HT1080 (cell line): Measurements from ENCODE around the gene LDLRAD4. TPM values are rescaled to one million over a fixed set of nuclear protein-coding genes. Genes with fewer than 3 reads are reported as not detected.

Experiments used
- DNase-seq: peaks from one replicate; pipeline ENCODE4 v3.0.0-alpha.2; 2015; ENCODE audit warnings: low read depth
- total RNA-seq: library from RNA; depleted of rRNA; stranded (reverse); fragments of >200 nt; shearing (Covaris generic); gene quantifications from 2 replicates; pipeline ENCODE4 v1.2.3, GENCODE V29; 2014

Gene LDLRAD4
- total RNA-seq, 1 experiment from 2014 or later = not detected

GRCh38 chr18:13201292-13201691 is 17.3 kb upstream of the LDLRAD4 start:
- DNase-seq = no peak

- DNase-seq = no peak
Measured at GRCh38 chr18:13202571-13202970, 16.0 kb upstream of the LDLRAD4 start.

DNA sequence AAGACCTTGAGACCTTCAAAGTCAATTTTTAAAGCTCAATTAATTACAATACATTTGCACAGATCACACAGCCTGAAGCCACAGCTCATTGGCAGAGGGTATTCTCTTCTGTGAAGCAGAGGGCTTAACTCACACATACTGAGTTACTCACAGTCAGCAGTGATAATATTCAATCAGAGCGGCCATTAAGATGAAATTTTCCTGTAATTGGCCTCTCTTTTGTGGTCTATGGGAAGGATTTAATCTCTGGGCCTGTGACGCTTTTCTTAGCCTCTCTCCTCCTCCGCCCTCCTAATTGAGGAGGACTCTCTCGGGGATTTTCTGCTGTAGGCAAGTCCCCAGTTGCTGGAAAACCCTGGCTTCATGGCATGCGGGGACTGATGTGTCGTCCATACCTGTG is 12.3 kb upstream of the LDLRAD4 start:
- no peak for DNase-seq

- DNase-seq = no peak
Measured at GRCh38 chr18:13207294-13207693, 11.3 kb upstream of the LDLRAD4 start.

DNA sequence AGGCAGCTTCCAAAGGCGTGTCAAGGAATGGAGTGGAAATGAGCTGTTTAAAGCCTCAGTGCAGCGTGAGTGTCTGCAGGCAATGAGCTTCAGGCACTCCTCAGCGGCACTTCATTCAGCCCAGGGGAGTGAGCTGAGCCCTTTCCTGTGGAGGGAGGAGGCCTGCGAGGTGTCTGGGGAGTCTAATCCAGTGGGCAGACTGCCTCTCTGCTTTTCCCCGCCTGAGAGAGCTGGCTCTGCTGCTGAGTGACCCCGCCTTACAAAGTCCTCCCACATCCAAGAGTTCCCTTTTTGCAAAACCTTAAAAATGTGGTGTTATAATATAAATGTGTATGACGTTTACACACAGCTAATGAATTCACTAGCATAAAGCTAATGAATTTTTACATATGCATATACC is 7.0 kb upstream of the LDLRAD4 start:
- DNase-seq = no peak

GRCh38 chr18:13213036-13213795 is 5.3 kb upstream of the LDLRAD4 start:
- no peak for DNase-seq

DNA sequence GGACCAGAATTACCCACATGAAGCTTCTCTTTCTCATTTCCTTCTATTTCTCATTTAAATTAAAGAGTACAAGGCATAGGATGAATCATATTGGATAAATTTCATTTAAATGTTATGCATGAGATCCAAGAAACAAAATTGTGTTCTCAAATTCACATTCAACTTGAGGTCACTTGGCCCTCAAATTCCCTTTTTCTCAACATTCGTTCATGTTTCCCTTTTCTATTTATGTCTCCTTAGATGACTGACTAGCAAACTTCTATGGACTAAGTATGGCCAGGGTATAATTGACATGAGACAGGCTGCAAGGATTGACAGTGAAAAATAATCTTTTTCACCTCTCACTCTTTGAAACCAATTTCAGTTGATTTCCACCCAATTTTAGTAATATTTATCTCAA is 4.0 kb upstream of the LDLRAD4 start:
- DNase-seq = no peak

GRCh38 chr18:13216092-13216582 is 2.4 kb upstream of the LDLRAD4 start:
- peak; percentile 40 for DNase-seq

DNA sequence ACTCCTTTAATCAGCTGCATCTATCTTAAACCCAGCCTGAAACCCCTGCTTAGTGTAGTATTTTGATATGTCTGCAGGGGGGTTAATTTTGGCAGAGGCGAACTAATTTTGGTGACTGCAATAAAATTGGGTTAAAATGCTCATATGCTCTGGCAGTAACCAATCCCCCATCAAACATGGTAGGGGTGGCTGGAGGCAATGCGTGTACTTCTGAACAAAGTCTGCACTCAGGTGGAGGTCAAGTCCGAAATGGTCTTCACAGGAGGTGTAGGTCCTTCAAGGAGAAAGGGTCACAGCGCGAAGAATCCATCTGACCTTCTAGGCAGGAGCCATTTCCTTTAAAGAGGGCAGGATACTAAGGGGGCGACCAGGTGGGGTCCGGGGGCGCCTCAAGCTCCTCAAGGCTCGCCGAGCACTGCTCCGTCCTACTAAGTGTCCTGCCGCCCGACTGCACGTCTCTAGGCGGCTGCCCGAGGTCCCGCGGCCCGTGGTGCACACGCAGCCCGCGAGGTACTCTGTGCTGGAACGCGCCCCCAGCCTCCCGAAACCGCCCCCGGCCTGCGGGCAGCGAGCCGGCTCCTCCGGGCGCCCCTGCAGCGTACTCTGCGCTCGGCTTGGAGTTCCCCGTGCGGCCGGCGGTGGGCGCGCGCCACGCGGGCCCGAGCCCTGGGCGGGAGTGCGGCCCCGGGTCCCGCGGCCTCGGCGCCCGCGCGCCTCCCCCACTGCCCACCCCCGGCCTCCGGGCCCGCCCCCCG is 1.7 kb upstream of the LDLRAD4 start:
- DNase-seq = no peak

- DNase-seq = no peak
Measured at GRCh38 chr18:13217466-13217961, 1.0 kb upstream of the LDLRAD4 start.

- no peak for DNase-seq
Measured at GRCh38 chr18:13217971-13218367, 591 bp upstream of the LDLRAD4 start.

- DNase-seq = no peak
Measured at GRCh38 chr18:13218997-13219396, 437 bp downstream of the LDLRAD4 start.

- DNase-seq = no peak
Measured at GRCh38 chr18:13219593-13220159, 1.1 kb downstream of the LDLRAD4 start.

DNA sequence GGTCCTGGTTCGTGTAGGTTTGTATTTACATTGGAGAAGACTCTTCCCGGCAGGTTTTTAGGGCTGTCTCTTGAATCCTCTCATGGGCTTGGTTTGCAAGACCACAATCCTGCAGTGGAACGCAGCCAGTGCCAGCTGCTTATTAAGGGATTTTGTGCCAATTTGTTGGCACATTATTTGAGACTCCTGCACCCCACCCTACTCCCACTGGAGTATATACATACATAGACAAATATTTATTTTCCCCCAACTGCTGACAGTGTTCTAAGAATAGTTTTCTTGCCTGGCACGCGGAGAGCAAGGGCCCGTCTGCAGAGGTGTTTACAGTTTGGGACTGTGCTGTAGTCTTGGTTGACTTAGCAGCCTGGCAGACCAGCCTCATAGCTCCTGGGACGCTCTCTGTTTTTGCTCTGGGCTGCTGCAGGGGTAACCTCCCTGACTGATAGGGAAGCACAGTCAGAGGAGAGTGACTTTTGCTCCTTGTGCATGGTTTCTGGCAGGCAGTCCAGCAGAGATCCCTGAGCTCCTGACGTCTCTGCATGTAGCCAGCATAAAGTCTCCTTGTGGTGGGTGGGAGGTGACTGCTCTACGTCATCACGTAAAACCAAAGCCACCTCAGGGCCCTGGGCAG is 1.9 kb downstream of the LDLRAD4 start:
- no peak for DNase-seq

- DNase-seq = no peak
Measured at GRCh38 chr18:13221869-13222855, 3.6 kb downstream of the LDLRAD4 start.

DNA sequence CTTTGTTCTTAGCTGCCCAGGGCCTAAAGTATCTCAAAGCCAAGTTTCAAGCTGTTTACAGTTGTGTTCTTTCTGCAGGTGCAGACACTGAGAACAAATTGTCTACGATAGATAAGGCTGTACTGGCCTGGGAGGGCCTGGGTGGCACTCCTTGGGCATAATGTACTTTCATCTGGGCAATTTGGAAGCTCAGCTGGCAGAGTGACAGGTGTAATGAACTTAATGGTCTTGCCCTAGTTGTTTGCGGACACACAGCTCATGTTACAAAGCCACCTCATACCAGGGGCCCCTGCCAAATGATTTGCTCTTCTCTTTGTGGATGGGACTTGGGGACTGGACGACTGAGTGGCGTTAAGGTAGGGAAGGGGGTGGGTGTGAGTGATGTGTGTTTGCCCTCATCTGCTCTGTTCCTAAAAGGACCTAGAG is 4.3 kb downstream of the LDLRAD4 start:
- DNase-seq = no peak

- no peak for DNase-seq
Measured at GRCh38 chr18:13223311-13224143, 5.0 kb downstream of the LDLRAD4 start.

GRCh38 chr18:13225261-13225660 is 6.7 kb downstream of the LDLRAD4 start:
- DNase-seq = no peak

DNA sequence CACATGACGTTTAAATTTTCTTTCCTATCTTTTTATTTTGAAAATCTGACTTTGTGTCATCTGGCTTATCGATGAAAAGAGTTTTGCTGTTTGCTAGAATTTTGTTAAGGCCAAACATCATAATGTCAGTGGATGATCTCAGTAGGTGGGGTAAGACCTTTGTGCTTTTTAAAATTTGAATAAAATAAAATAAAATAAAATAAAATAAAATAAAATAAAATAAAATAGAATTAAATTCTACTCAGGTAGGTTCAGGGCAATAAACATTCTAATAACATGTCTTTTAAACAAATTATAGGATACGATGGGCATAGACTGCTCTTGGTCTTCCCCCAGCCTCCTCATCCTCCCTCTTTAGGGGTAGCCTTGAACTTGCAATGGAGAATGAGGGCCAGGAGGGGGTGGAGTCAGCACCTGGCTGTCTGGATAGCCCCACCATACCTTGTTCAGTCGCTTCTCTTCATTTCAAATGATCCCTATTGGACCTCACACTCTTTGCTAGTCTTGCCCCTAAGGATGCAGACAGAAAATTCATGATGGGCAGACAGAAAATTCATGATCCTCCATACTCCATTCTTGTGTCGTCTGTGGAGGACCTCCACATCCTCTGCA is 8.1 kb downstream of the LDLRAD4 start:
- DNase-seq = no peak
